Measurements from ENCODE around the gene C1orf56. TPM values are rescaled to one million over a fixed set of nuclear protein-coding genes. Genes with fewer than 3 reads are reported as not detected.

C1orf56 gene
- total RNA-seq, 1 donor, result 3.0 TPM

DNA sequence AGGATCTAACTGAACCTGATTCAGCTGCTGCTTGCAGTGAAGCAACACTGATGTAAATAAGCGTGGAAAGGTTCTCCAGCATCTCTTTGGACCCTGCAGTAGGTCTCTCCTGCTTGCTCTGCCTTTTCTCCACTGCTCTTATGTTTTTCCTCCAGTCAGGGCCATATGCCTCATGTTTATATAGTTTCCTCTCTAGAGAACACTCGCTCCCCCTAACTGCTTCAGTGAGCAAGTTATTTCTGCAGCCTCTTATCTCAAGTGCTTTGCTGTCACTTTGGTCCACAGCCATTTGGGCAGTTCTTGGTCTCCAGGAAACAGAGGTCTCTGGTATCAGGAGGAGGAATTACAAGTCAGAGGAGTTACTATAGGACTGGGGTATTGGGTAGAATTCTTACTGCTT, 34.0 kb upstream of the C1orf56 start:
- peak; percentile 72 for DNase-seq (ENCODE audit: low read depth)
- no peak overlapping the region for H3K4me3 ChIP-seq (ENCODE audit: low read depth, low read length)
- TF ChIP-seq, protein P1, sequence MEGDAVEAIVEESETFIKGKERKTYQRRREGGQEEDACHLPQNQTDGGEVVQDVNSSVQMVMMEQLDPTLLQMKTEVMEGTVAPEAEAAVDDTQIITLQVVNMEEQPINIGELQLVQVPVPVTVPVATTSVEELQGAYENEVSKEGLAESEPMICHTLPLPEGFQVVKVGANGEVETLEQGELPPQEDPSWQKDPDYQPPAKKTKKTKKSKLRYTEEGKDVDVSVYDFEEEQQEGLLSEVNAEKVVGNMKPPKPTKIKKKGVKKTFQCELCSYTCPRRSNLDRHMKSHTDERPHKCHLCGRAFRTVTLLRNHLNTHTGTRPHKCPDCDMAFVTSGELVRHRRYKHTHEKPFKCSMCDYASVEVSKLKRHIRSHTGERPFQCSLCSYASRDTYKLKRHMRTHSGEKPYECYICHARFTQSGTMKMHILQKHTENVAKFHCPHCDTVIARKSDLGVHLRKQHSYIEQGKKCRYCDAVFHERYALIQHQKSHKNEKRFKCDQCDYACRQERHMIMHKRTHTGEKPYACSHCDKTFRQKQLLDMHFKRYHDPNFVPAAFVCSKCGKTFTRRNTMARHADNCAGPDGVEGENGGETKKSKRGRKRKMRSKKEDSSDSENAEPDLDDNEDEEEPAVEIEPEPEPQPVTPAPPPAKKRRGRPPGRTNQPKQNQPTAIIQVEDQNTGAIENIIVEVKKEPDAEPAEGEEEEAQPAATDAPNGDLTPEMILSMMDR (IDR thresholded peaks at IDR 0.05; ENCODE audit: insufficient read depth, low read depth, low read length), result peak; percentile 11

DNA sequence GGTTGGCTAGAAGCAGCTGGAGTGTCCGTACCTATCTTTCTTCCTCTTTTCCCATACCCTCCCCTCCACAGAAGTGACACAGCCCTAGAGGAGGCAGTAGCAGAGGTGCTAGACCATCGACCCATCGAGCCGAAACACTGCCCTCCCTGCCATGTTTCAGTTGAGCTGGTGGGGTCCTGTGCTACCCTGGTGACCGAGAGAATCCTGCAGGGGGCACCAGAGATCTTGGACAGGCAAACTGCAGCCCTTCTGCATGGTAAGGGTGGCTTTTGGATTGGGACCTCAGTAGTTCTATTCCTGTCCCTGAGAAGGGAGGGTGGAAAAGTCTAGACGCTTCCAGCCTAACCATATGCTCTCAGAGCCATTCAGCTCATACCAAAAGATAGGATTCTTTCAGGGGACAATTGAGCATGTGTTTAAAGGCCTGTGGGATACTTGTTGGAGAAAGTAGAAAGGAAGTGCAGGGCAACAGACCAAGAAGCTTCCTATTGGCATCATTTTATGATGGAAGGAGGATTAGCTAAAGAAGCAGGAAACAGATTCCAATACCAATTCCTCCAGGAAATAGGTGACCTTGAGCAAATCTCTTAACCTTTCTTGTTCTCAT, 22.9 kb upstream of the C1orf56 start:
- H3K4me3 ChIP-seq (ENCODE audit: low read depth, low read length), result no peak overlapping the region
- TF ChIP-seq, protein P1 (IDR thresholded peaks at IDR 0.05; ENCODE audit: insufficient read depth, low read depth, low read length), result peak; percentile 86
- peak; percentile 72 for DNase-seq (ENCODE audit: low read depth)

DNA sequence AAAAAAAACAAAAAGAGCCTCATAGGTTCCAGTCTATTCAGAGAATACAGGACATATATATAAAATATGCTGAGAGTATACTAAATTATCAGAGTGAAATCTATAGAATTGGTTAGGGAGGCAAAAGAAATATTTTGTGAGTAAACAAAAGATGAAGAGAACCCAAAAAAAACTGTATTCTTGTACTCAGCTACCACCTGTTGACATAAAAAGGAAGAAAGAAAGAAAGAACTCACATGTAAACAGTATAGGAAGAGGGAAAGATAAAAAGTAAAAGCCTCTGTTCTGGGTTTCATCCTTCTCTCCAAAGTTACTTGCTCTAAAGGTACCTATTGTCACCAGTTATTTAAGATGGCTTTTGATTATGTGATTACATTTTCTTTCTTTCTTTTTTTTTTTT, 21.1 kb upstream of the C1orf56 start:
- TF ChIP-seq, protein P1 (IDR thresholded peaks at IDR 0.05; ENCODE audit: insufficient read depth, low read depth, low read length), result no peak
- DNase-seq (ENCODE audit: low read depth), result no peak
- H3K4me3 ChIP-seq (ENCODE audit: low read depth, low read length), result no peak overlapping the region

DNA sequence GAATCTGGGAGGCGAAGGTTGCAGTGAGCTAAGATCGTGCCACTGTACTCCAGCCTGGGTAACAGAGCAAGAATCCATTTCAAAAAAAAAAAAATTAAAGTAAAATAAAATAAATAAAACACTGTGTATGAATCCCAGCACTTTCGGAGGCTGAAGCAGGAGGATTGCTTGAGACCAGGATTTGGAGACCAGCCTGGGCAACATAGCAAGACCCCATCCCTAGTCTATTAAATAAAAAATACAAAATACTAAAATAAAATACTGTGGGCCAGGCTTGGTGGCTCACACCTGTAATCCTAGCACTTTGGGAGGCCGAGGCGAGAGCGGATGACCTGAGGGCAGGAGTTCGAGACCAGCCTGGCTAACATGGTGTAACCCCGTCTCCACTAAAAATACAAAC, 15.4 kb upstream of the C1orf56 start:
- DNase-seq (ENCODE audit: low read depth), result no peak
- TF ChIP-seq, protein P1 (IDR thresholded peaks at IDR 0.05; ENCODE audit: insufficient read depth, low read depth, low read length), result no peak
- no peak overlapping the region for H3K4me3 ChIP-seq (ENCODE audit: low read depth, low read length)

DNA sequence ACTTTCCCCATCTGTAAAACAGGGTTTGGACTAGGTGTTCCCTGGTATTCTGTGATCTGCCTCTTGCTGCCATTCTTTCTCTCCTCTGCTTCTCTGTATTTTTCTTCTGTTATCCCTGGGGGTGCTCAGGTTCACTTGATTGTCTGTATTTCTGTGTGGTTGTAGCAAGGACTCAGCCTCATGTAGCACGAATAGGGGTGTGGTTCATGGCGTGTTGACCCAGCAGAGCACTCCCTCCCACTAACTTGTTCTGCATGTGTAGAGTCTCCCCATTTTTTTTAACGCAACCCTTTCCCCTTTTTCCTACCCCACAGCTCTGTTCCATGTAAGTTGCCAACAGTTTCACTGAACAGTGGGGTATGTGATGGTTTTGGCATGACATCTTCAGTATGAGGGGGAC, 12.4 kb upstream of the C1orf56 start:
- TF ChIP-seq, protein P1 (IDR thresholded peaks at IDR 0.05; ENCODE audit: insufficient read depth, low read depth, low read length), result no peak
- H3K4me3 ChIP-seq (ENCODE audit: low read depth, low read length), result no peak overlapping the region
- no peak for DNase-seq (ENCODE audit: low read depth)

DNA sequence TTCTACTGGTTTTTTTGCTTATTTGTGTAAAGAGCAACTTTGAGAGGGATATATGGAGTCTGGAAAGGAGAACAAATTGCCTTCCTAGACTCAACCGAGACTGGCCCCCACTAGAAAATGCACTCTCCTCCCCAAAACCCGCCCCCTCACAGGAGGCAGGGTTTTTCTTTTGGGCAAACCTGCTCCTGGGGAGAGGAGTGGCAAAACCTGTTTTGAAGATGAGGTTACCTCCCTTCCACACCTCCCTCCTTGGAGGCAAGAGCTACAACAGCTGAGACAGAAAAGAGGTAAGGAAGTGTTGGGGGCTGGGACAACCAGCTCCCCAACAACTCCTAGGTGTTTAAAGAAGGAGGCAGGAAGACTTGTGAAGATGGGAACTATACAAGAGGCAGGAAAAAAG, 11.2 kb upstream of the C1orf56 start, which contains the start of gene BNIPL:
BNIPL (plus strand) TSS at position 231 of the 400 bp plus-strand sequence; CDS start at position 371, 140 bp downstream.
- TF ChIP-seq, protein P1 (IDR thresholded peaks at IDR 0.05; ENCODE audit: insufficient read depth, low read depth, low read length), result no peak
- H3K4me3 ChIP-seq (ENCODE audit: low read depth, low read length), result no peak within 1 kb of the TSS
- no peak for DNase-seq (ENCODE audit: low read depth)

DNA sequence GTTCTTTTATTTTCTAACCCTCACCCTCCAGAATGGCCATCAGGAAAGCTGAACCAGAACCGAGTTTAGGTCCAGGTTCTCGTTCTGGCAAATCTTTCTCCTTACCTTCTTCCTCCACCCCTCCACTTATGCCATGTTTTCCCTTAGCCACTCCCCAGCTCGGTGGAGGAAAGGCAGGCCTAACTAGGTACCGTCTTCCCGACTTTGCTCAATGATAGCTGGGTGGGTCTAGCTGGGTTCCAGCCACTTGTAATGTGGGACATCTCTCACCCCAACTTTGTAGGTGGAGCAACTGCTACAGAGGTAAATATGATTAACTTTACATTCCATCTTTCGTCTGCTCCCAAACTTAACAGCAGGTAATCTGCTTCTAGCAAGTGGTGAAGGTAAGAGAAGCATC, 10.5 kb upstream of the C1orf56 start:
- no peak for DNase-seq (ENCODE audit: low read depth)
- TF ChIP-seq, protein P1 (IDR thresholded peaks at IDR 0.05; ENCODE audit: insufficient read depth, low read depth, low read length), result no peak
- no peak overlapping the region for H3K4me3 ChIP-seq (ENCODE audit: low read depth, low read length)

Measured in fibroblast of villous mesenchyme (primary cell).